ENCODE data around the gene NR2F1-AS1.
"Not testable (repeated sequence)": the region's sequence is repeated elsewhere in the genome, so short reads cannot be mapped to it uniquely, and the experiment has no call there.

NR2F1-AS1 gene

DNA sequence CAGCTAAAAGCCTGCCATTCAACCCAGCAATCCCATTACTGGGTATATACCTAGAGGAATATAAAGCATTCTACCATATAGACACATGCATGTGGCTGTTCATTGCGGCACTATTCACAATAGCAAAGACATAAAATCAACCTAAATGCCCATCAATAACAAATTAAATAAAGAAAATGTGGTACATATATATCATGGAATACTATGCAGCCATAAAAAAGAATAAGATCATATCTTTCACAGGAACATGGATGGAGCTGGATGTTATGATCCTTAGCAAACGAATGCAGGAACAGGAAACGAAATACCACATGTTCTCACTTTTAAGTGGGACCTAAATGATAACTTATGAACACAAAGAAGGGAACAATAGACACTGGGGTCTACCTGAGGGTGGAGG lies 59.2 kb downstream of the NR2F1-AS1 start:
- peaks cover 13% of the 10 kb centered on the region for H3K9me3 ChIP-seq (ENCODE audit: insufficient read depth, low read depth, low read length)
- not testable (repeated sequence) for H3K36me3 ChIP-seq (ENCODE audit: insufficient read depth, low read length); H3K4me1 ChIP-seq (ENCODE audit: insufficient read depth, low read length); H3K4me3 ChIP-seq (ENCODE audit: low read length); H3K9ac ChIP-seq (ENCODE audit: low read depth, low read length); H3K27ac ChIP-seq (ENCODE audit: low read depth, low read length); H3K27me3 ChIP-seq (ENCODE audit: insufficient read depth, low read length)
- 93% methylated on average over 3 of the region's 3 CpGs for WGBS

- no peak overlapping the region for H3K9ac ChIP-seq (ENCODE audit: low read depth, low read length)
- no peak overlapping the region for H3K4me3 ChIP-seq (ENCODE audit: low read length)
- H3K9me3 ChIP-seq (ENCODE audit: insufficient read depth, low read depth, low read length) = peaks cover 13% of the 10 kb centered on the region
- no peaks in the 10 kb centered on the region for H3K27me3 ChIP-seq (ENCODE audit: insufficient read depth, low read length)
- H3K4me1 ChIP-seq (ENCODE audit: insufficient read depth, low read length) = no peaks in the 10 kb centered on the region
- H3K27ac ChIP-seq (ENCODE audit: low read depth, low read length) = no peak overlapping the region
- H3K36me3 ChIP-seq (ENCODE audit: insufficient read depth, low read length) = no peaks in the 10 kb centered on the region
Measured at GRCh38 chr5:93519740-93520139, 61.3 kb downstream of the NR2F1-AS1 start.

GRCh38 chr5:93517828-93518227 lies 63.2 kb downstream of the NR2F1-AS1 start:
- Histone ChIP-seq H3K27ac (ENCODE audit: low read depth, low read length) (no peak overlapping the region), H3K9ac (ENCODE audit: low read depth, low read length) (no peak overlapping the region), H3K4me3 (ENCODE audit: low read length) (no peak overlapping the region), H3K36me3 (ENCODE audit: insufficient read depth, low read length) (no peaks in the 10 kb centered on the region), H3K27me3 (ENCODE audit: insufficient read depth, low read length) (no peaks in the 10 kb centered on the region), H3K4me1 (ENCODE audit: insufficient read depth, low read length) (no peaks in the 10 kb centered on the region), H3K9me3 (ENCODE audit: insufficient read depth, low read depth, low read length) (peaks cover 8% of the 10 kb centered on the region; the same call in 1 of the 2 replicates)

- Histone ChIP-seq H3K4me1 (ENCODE audit: insufficient read depth, low read length) (no peaks in the 10 kb centered on the region), H3K27me3 (ENCODE audit: insufficient read depth, low read length) (no peaks in the 10 kb centered on the region), H3K36me3 (ENCODE audit: insufficient read depth, low read length) (no peaks in the 10 kb centered on the region), H3K9ac (ENCODE audit: low read depth, low read length) (no peak overlapping the region), H3K4me3 (ENCODE audit: low read length) (no peak overlapping the region), H3K9me3 (ENCODE audit: insufficient read depth, low read depth, low read length) (no peaks in the 10 kb centered on the region), H3K27ac (ENCODE audit: low read depth, low read length) (no peak overlapping the region)
- WGBS = 100% methylated on average over 1 of the region's 1 CpG
Measured at GRCh38 chr5:93513298-93513697, 67.7 kb downstream of the NR2F1-AS1 start.

DNA sequence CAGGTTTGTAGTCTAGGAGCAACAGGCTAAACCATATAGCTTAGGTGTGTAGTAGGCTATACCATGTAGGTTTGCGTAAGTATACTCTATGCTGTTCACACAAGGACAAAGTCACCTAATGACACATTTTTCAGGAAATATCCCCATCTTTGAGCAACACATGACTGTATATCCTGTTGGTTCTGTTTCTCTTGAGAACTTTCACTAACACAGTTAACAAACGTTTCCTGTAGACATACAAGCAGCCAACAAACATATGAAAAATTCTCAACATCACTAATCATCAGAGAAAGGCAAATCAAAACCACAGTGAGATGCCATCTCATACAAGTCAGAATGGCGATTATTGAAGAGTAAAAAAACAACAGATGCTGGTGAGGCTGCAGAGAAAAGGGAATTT lies 68.2 kb downstream of the NR2F1-AS1 start:
- H3K4me3 ChIP-seq (ENCODE audit: low read length) = no peak overlapping the region
- no peaks in the 10 kb centered on the region for H3K9me3 ChIP-seq (ENCODE audit: insufficient read depth, low read depth, low read length)
- H3K4me1 ChIP-seq (ENCODE audit: insufficient read depth, low read length) = no peaks in the 10 kb centered on the region
- no peaks in the 10 kb centered on the region for H3K36me3 ChIP-seq (ENCODE audit: insufficient read depth, low read length)
- no peak overlapping the region for H3K9ac ChIP-seq (ENCODE audit: low read depth, low read length)
- 91% methylated on average over 3 of the region's 3 CpGs for WGBS
- H3K27me3 ChIP-seq (ENCODE audit: insufficient read depth, low read length) = no peaks in the 10 kb centered on the region
- H3K27ac ChIP-seq (ENCODE audit: low read depth, low read length) = no peak overlapping the region

DNA sequence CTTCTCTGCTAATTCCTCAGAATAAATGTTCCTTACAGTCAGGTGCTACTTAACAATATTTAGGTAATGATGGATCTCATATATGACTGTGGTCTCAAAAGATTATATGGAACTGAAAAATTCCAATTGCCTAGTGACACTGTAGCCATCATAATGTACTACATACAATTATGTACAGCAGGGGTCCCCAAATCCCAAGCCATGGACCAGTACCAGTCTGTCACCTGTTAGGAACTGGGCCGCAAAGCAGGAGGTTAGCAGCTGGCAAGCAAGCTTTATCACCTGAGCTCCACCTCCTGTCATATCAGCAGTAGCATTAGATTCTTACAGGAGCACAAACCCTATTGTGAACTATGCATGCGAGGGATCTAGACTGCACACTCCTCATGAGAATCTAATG lies 69.6 kb downstream of the NR2F1-AS1 start:
- Histone ChIP-seq H3K4me3 (ENCODE audit: low read length) (no peak overlapping the region), H3K9me3 (ENCODE audit: insufficient read depth, low read depth, low read length) (no peaks in the 10 kb centered on the region), H3K36me3 (ENCODE audit: insufficient read depth, low read length) (no peaks in the 10 kb centered on the region), H3K9ac (ENCODE audit: low read depth, low read length) (no peak overlapping the region), H3K27me3 (ENCODE audit: insufficient read depth, low read length) (no peaks in the 10 kb centered on the region), H3K27ac (ENCODE audit: low read depth, low read length) (no peak overlapping the region), H3K4me1 (ENCODE audit: insufficient read depth, low read length) (no peaks in the 10 kb centered on the region)
- WGBS = 95% methylated on average over 2 of the region's 2 CpGs

- H3K9me3 ChIP-seq (ENCODE audit: insufficient read depth, low read depth, low read length) = no peaks in the 10 kb centered on the region
- H3K4me1 ChIP-seq (ENCODE audit: insufficient read depth, low read length) = no peaks in the 10 kb centered on the region
- no peak overlapping the region for H3K9ac ChIP-seq (ENCODE audit: low read depth, low read length)
- WGBS = 73% methylated on average over 2 of the region's 2 CpGs
- H3K4me3 ChIP-seq (ENCODE audit: low read length) = no peak overlapping the region
- H3K27me3 ChIP-seq (ENCODE audit: insufficient read depth, low read length) = no peaks in the 10 kb centered on the region
- H3K27ac ChIP-seq (ENCODE audit: low read depth, low read length) = no peak overlapping the region
- H3K36me3 ChIP-seq (ENCODE audit: insufficient read depth, low read length) = no peaks in the 10 kb centered on the region
Measured at GRCh38 chr5:93510626-93511380, 70.2 kb downstream of the NR2F1-AS1 start.

- not testable (repeated sequence) for H3K27me3 ChIP-seq (ENCODE audit: insufficient read depth, low read length)
- 85% methylated on average over 3 of the region's 3 CpGs for WGBS
Measured at GRCh38 chr5:93505553-93505952, 75.5 kb downstream of the NR2F1-AS1 start.

DNA sequence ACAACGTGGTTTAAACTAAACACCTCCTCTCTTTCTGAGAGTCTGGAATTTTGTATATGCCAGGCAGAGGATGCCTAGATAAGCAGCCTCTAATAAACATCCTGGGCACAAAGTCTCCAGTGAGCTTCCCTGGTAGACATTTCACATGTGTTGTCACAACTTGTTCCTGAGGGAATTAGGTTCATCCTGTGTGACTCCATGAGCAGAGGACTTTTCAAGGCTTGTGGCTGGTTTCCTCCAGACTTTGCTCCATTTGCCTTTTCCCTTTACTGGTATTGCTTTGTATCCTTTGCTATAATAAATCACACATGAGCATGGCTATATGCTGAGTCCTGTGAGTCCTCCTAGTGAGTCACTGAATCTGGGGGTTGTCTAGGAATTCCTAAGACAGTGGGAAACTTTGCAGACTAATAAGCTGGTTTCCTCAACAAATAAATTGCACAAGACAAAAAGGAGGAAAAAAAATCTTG lies 77.4 kb downstream of the NR2F1-AS1 start:
- Histone ChIP-seq H3K36me3 (ENCODE audit: insufficient read depth, low read length) (no peaks in the 10 kb centered on the region), H3K4me1 (ENCODE audit: insufficient read depth, low read length) (no peaks in the 10 kb centered on the region), H3K27me3 (ENCODE audit: insufficient read depth, low read length) (no peaks in the 10 kb centered on the region), H3K9me3 (ENCODE audit: insufficient read depth, low read depth, low read length) (no peaks in the 10 kb centered on the region), H3K27ac (ENCODE audit: low read depth, low read length) (no peak overlapping the region), H3K9ac (ENCODE audit: low read depth, low read length) (no peak overlapping the region), H3K4me3 (ENCODE audit: low read length) (no peak overlapping the region)
- WGBS = 77% methylated on average over 1 of the region's 1 CpG

More at GRCh38 chr5:93505553-93505952, 75.5 kb downstream of the NR2F1-AS1 start:
- not testable (repeated sequence) for H3K4me1 ChIP-seq (ENCODE audit: insufficient read depth, low read length); H3K9ac ChIP-seq (ENCODE audit: low read depth, low read length); H3K4me3 ChIP-seq (ENCODE audit: low read length); H3K9me3 ChIP-seq (ENCODE audit: insufficient read depth, low read depth, low read length); H3K36me3 ChIP-seq (ENCODE audit: insufficient read depth, low read length); H3K27ac ChIP-seq (ENCODE audit: low read depth, low read length)

DNA sequence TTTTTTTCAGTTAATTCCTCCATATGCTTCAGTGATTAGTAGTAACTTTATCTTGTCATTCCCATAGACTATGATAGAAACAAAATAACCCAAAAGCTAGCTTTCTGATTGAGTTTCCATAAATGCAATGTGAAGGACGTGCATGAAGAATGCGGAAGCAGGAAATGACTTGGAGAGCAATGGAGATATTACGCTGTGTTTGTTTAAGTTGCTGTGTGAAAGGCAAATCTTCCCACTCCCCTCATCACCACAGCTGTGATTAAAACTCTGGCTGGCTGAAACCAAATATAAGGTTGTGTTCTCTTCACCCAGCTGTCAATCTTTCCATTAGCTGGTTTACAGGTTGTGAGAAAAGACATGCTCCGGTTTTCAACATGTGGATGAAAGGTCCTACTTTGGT lies 83.9 kb downstream of the NR2F1-AS1 start:
- H3K4me1 ChIP-seq (ENCODE audit: insufficient read depth, low read length) = no peaks in the 10 kb centered on the region
- WGBS = 86% methylated on average over 3 of the region's 4 CpGs
- H3K27me3 ChIP-seq (ENCODE audit: insufficient read depth, low read length) = no peaks in the 10 kb centered on the region
- no peaks in the 10 kb centered on the region for H3K36me3 ChIP-seq (ENCODE audit: insufficient read depth, low read length)
- no peak overlapping the region for H3K9ac ChIP-seq (ENCODE audit: low read depth, low read length)
- H3K4me3 ChIP-seq (ENCODE audit: low read length) = no peak overlapping the region
- no peak overlapping the region for H3K27ac ChIP-seq (ENCODE audit: low read depth, low read length)
- H3K9me3 ChIP-seq (ENCODE audit: insufficient read depth, low read depth, low read length) = no peaks in the 10 kb centered on the region

GRCh38 chr5:93479982-93480509 lies 101.0 kb downstream of the NR2F1-AS1 start:
- Histone ChIP-seq H3K36me3 (ENCODE audit: insufficient read depth, low read length) (no peaks in the 10 kb centered on the region), H3K27me3 (ENCODE audit: insufficient read depth, low read length) (no peaks in the 10 kb centered on the region), H3K4me3 (ENCODE audit: low read length) (no peak overlapping the region), H3K9me3 (ENCODE audit: insufficient read depth, low read depth, low read length) (peaks cover 19% of the 10 kb centered on the region; the same call in 1 of the 2 replicates), H3K9ac (ENCODE audit: low read depth, low read length) (no peak overlapping the region), H3K4me1 (ENCODE audit: insufficient read depth, low read length) (no peaks in the 10 kb centered on the region), H3K27ac (ENCODE audit: low read depth, low read length) (no peak overlapping the region)

DNA sequence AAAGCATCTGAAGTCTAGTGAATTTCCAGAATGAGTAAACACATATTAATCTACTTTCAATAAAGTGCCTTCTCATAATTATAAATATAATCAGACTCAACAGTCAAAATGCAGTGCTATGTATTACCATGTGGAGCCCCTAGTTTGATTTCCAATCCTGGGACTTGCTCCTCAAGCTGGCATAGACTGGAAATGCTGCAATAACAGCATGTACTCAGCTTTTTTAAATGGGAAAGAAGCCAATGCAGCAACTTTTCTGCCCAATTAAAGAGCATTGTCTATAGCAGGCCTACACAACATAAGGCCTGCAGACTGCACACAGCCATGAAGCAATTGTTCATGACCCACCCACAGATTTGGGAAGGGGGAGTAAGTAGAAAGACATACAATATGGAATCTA lies 103.2 kb downstream of the NR2F1-AS1 start:
- no peaks in the 10 kb centered on the region for H3K4me1 ChIP-seq (ENCODE audit: insufficient read depth, low read length)
- H3K4me3 ChIP-seq (ENCODE audit: low read length) = no peak overlapping the region
- H3K27me3 ChIP-seq (ENCODE audit: insufficient read depth, low read length) = no peaks in the 10 kb centered on the region
- H3K27ac ChIP-seq (ENCODE audit: low read depth, low read length) = no peak overlapping the region
- H3K9ac ChIP-seq (ENCODE audit: low read depth, low read length) = no peak overlapping the region
- no peaks in the 10 kb centered on the region for H3K36me3 ChIP-seq (ENCODE audit: insufficient read depth, low read length)
- H3K9me3 ChIP-seq (ENCODE audit: insufficient read depth, low read depth, low read length) = peaks cover 19% of the 10 kb centered on the region; the same call in 1 of the 2 replicates

Data from HUES64 (cell line).